Measurements from ENCODE around the gene SORCS2.

Gene SORCS2

GRCh38 chr4:7389101-7389701 lies 196.9 kb downstream of the SORCS2 start:
- no peak for DNase-seq

GRCh38 chr4:7389719-7390118 lies 197.4 kb downstream of the SORCS2 start:
- no peak for DNase-seq

- no peak for DNase-seq
These were observed 198.0 kb downstream of the SORCS2 start for GRCh38 chr4:7390336-7390735.

- DNase-seq: no peak
These were observed 198.7 kb downstream of the SORCS2 start for GRCh38 chr4:7390906-7391636.

- DNase-seq: no peak
These were observed 199.5 kb downstream of the SORCS2 start for GRCh38 chr4:7391637-7392437.

GRCh38 chr4:7392438-7393421 lies 200.4 kb downstream of the SORCS2 start:
- peak in 8 of 51 donors; percentile 20 to 60 (median 45) for DNase-seq

GRCh38 chr4:7393601-7394575 lies 201.6 kb downstream of the SORCS2 start:
- DNase-seq: no peak

GRCh38 chr4:7394681-7395451 lies 202.5 kb downstream of the SORCS2 start:
- DNase-seq: no peak

- DNase-seq: no peak
These were observed 203.3 kb downstream of the SORCS2 start for GRCh38 chr4:7395645-7396044.

- no peak for DNase-seq
These were observed 204.0 kb downstream of the SORCS2 start for GRCh38 chr4:7396186-7396910.

GRCh38 chr4:7397206-7398103 lies 205.1 kb downstream of the SORCS2 start:
- no peak for DNase-seq

- peak in 1 of 51 donors; percentile 28 for DNase-seq
These were observed 205.7 kb downstream of the SORCS2 start for GRCh38 chr4:7398104-7398423.

GRCh38 chr4:7398788-7399439 lies 206.6 kb downstream of the SORCS2 start:
- no peak for DNase-seq

- no peak for DNase-seq
These were observed 207.3 kb downstream of the SORCS2 start for GRCh38 chr4:7399440-7400234.

- no peak for DNase-seq
These were observed 208.4 kb downstream of the SORCS2 start for GRCh38 chr4:7400671-7401298.

- no peak for DNase-seq
These were observed 210.2 kb downstream of the SORCS2 start for GRCh38 chr4:7402526-7402925.

Measured in hypothalamus (tissue), 51 donors.